Common myeloid progenitor, CD34-positive (primary cell): ENCODE results near the gene UTP20.

Source experiments
- CTCF ChIA-PET: fragments of 350-600 bp; sonication (Branson Sonifier 250); formaldehyde crosslinking; loops from one replicate; lab custom pipeline; 2021; ENCODE audit warnings: antibody characterized with exemption; lab: Charles Lee
- POLR2A ChIA-PET: fragments of 350-600 bp; sonication (Branson Sonifier 250); formaldehyde crosslinking; loops from one replicate; lab custom pipeline; 2021; ENCODE audit warnings: antibody characterized with exemption; lab: Charles Lee
- DNase-seq, 3 donors: peaks; one replicate each; pipeline versions ENCODE4 v3.0.0 to v3.0.0-alpha.2; 2013
- H3K27ac ChIP-seq, 2 experiments: 1 replicate in 1 of 2; 2 replicates in 1 of 2; pipeline ENCODE4 v1.7.0; 2013; ENCODE audit warnings: inconsistent platforms in 2 of 2, low read length in 2 of 2, mild to moderate bottlenecking in 2 of 2, low read depth in 1 of 2, moderate library complexity in 1 of 2; ENCODE audit not compliant: severe bottlenecking in 2 of 2, insufficient read depth in 1 of 2, poor library complexity in 1 of 2
- H3K27me3 ChIP-seq, 5 experiments: replicated peaks in 2 of 5; 1 replicate in 3 of 5; 2 replicates in 2 of 5; pipeline versions ENCODE4 v1.6.1 to v1.7.0; 2013; ENCODE audit warnings: low read length in 4 of 5, mild to moderate bottlenecking in 2 of 5, moderate library complexity in 2 of 5, inconsistent platforms in 1 of 5; ENCODE audit not compliant: insufficient read depth in 5 of 5, control insufficient read depth in 4 of 5
- H3K36me3 ChIP-seq, 4 experiments: 1 replicate in 2 of 4; 2 replicates in 2 of 4; pipeline versions ENCODE4 v1.6.1 to v1.7.0; 2013; ENCODE audit warnings: low read length in 3 of 4, control low read depth in 1 of 4, mild to moderate bottlenecking in 1 of 4; ENCODE audit not compliant: control insufficient read depth in 4 of 4, insufficient read depth in 4 of 4
- H3K4me1 ChIP-seq, 4 experiments: 1 replicate in 3 of 4; 2 replicates in 1 of 4; pipeline versions ENCODE4 v1.6.1 to v1.7.1; 2013; ENCODE audit warnings: low read length in 3 of 4, mild to moderate bottlenecking in 3 of 4, control low read depth in 1 of 4, inconsistent platforms in 1 of 4, moderate library complexity in 1 of 4; ENCODE audit not compliant: control insufficient read depth in 4 of 4, insufficient read depth in 4 of 4; ENCODE audit errors: control extremely low read depth in 1 of 4
- H3K4me3 ChIP-seq, 7 experiments: 1 replicate in 4 of 7; 2 replicates in 3 of 7; pipeline versions ENCODE4 v1.5.1 to v1.7.0; 2013; ENCODE audit warnings: mild to moderate bottlenecking in 7 of 7, low read length in 6 of 7, moderate library complexity in 6 of 7, inconsistent platforms in 2 of 7, low read depth in 2 of 7, control low read depth in 1 of 7; ENCODE audit not compliant: insufficient read depth in 4 of 7, control insufficient read depth in 1 of 7; ENCODE audit errors: extremely low read depth in 1 of 7
- H3K9me3 ChIP-seq, 5 experiments: 1 replicate in 4 of 5; 2 replicates in 1 of 5; pipeline versions ENCODE4 v1.6.1 to v1.7.1; 2013; ENCODE audit warnings: low read length in 4 of 5, mild to moderate bottlenecking in 2 of 5, inconsistent platforms in 1 of 5, low read depth in 1 of 5, moderate library complexity in 1 of 5; ENCODE audit not compliant: control insufficient read depth in 4 of 5, insufficient read depth in 2 of 5; ENCODE audit errors: control extremely low read depth in 1 of 5
- WGBS: methylation state at CpG from one replicate; pipeline ENCODE4 v1.1.5; 2013; ENCODE audit not compliant: insufficient coverage; 5-methylcytosine and 5-hydroxymethylcytosine counted together

Gene UTP20

GRCh38 chr12:101336437-101336836 is 56.5 kb downstream of the UTP20 start:
- DNase-seq: no peak
- Histone ChIP-seq H3K4me1 (no peaks in the 10 kb centered on the region), H3K9me3 (no peaks in the 10 kb centered on the region), H3K27me3 (no peaks in the 10 kb centered on the region), H3K36me3 (peaks cover 10 to 43% (median 33%) of the 10 kb centered on the region in 4 experiments), H3K27ac (no peak overlapping the region), H3K4me3 (no peak overlapping the region)
- 95% methylated on average over 2 of the region's 2 CpGs for WGBS
- CTCF ChIA-PET: interaction anchor here (0.9 to 1.9 kb wide), 2 partner anchors 8 to 16 kb away, joined by 3 to 4 read pairs; no protein-coding TSS in a partner anchor
- POLR2A ChIA-PET: no interaction called here

- POLR2A ChIA-PET: no interaction called here
Measured at GRCh38 chr12:101338087-101338486, 58.2 kb downstream of the UTP20 start.

GRCh38 chr12:101343893-101344292 is 64.0 kb downstream of the UTP20 start:
- Histone ChIP-seq H3K36me3 (peaks cover 12 to 74% (median 35%) of the 10 kb centered on the region in 4 experiments), H3K27me3 (no peaks in the 10 kb centered on the region), H3K4me1 (no peaks in the 10 kb centered on the region), H3K4me3 (no peak overlapping the region), H3K27ac (no peak overlapping the region), H3K9me3 (peaks cover 0 to 3% (median 0%) of the 10 kb centered on the region in 5 experiments)
- WGBS: 100% methylated on average over 1 of the region's 3 CpGs
- ChIA-PET CTCF (no interaction called here), POLR2A (no interaction called here)
- DNase-seq: no peak

More at GRCh38 chr12:101338087-101338486, 58.2 kb downstream of the UTP20 start:
- H3K27ac ChIP-seq: no peak overlapping the region
- DNase-seq: no peak
- no peaks in the 10 kb centered on the region for H3K27me3 ChIP-seq
- no peaks in the 10 kb centered on the region for H3K9me3 ChIP-seq
- H3K4me1 ChIP-seq: no peaks in the 10 kb centered on the region
- 100% methylated on average over 2 of the region's 4 CpGs for WGBS
- peaks cover 10 to 49% (median 36%) of the 10 kb centered on the region in 4 experiments for H3K36me3 ChIP-seq
- H3K4me3 ChIP-seq: no peak overlapping the region
- CTCF ChIA-PET: interaction anchor here (1.9 kb wide), 1 partner anchor 10 kb away, joined by 4 read pairs; no protein-coding TSS in a partner anchor

- Histone ChIP-seq H3K4me3 (no peak overlapping the region), H3K4me1 (no peaks in the 10 kb centered on the region), H3K9me3 (peaks cover 0 to 8% (median 2%) of the 10 kb centered on the region in 5 experiments), H3K27ac (no peak overlapping the region), H3K36me3 (peaks cover 16 to 70% (median 50%) of the 10 kb centered on the region in 4 experiments), H3K27me3 (no peaks in the 10 kb centered on the region)
- ChIA-PET POLR2A (no interaction called here), CTCF (no interaction called here)
- no peak for DNase-seq
- 100% methylated on average over 1 of the region's 4 CpGs for WGBS
Measured at GRCh38 chr12:101351682-101352081, 71.8 kb downstream of the UTP20 start.

- H3K27ac ChIP-seq: no peak overlapping the region
- no peak overlapping the region for H3K4me3 ChIP-seq
- H3K4me1 ChIP-seq: no peaks in the 10 kb centered on the region
- no peaks in the 10 kb centered on the region for H3K27me3 ChIP-seq
- ChIA-PET POLR2A (no interaction called here), CTCF (no interaction called here)
- no peaks in the 10 kb centered on the region for H3K9me3 ChIP-seq
- WGBS: no CpG with 5 or more reads among the region's 5 CpGs
- peaks cover 12 to 54% (median 31%) of the 10 kb centered on the region in 4 experiments for H3K36me3 ChIP-seq
- no peak for DNase-seq
Measured at GRCh38 chr12:101356794-101357193, 76.9 kb downstream of the UTP20 start.

GRCh38 chr12:101361455-101361854 is 81.5 kb downstream of the UTP20 start:
- ChIA-PET POLR2A (no interaction called here), CTCF (no interaction called here)
- no peak for DNase-seq
- no peak overlapping the region for H3K4me3 ChIP-seq
- no peaks in the 10 kb centered on the region for H3K27me3 ChIP-seq
- H3K9me3 ChIP-seq: no peaks in the 10 kb centered on the region
- peaks cover 11 to 60% (median 31%) of the 10 kb centered on the region in 4 experiments for H3K36me3 ChIP-seq
- no peak overlapping the region for H3K27ac ChIP-seq
- no peaks in the 10 kb centered on the region for H3K4me1 ChIP-seq
- WGBS: 100% methylated on average over 3 of the region's 8 CpGs

GRCh38 chr12:101368016-101368415 is 88.1 kb downstream of the UTP20 start:
- Histone ChIP-seq H3K4me3 (no peak overlapping the region), H3K4me1 (no peaks in the 10 kb centered on the region), H3K27ac (no peak overlapping the region), H3K9me3 (no peaks in the 10 kb centered on the region), H3K36me3 (peaks cover 26 to 87% (median 53%) of the 10 kb centered on the region in 4 experiments), H3K27me3 (no peaks in the 10 kb centered on the region)
- ChIA-PET CTCF (no interaction called here), POLR2A (no interaction called here)
- WGBS: 96% methylated on average over 6 of the region's 6 CpGs
- DNase-seq: no peak
